GM23338 (cell line): Measurements from ENCODE around the gene CNIH3. TPM values are rescaled to one million over a fixed set of nuclear protein-coding genes. Genes with fewer than 3 reads are reported as not detected.

Experiments used
- ATAC-seq: fragments of 200-7000 bp; cut with Tn5 transposase; 3 replicates; pipeline ENCODE4 v1.9.1; 2020
- DNase-seq: peaks from one replicate; pipeline ENCODE4 v3.0.0-alpha.2; 2015; ENCODE audit warnings: low spot score
- H2AFZ ChIP-seq: fragments of 200-600 bp; sonication (generic); 2 replicates; pipeline ENCODE4 v1.8.0; 2016; ENCODE audit warnings: antibody characterized with exemption, mild to moderate bottlenecking, moderate library complexity
- H3F3A ChIP-seq: fragments of 200-600 bp; sonication (generic); replicated peaks from 2 replicates; pipeline ENCODE4 v1.8.0; 2017; ENCODE audit warnings: antibody characterized with exemption, mixed run types, low read depth
- H3K27ac ChIP-seq: fragments of 200-600 bp; sonication (generic); 2 replicates; pipeline ENCODE4 v1.6.1; 2016; ENCODE audit warnings: low read depth
- H3K27me3 ChIP-seq: fragments of 200-600 bp; sonication (generic); 2 replicates; pipeline ENCODE4 v1.8.0; 2016; ENCODE audit warnings: mild to moderate bottlenecking, mixed run types, moderate library complexity; ENCODE audit not compliant: insufficient read depth
- H3K36me3 ChIP-seq: fragments of 200-600 bp; sonication (generic); 2 replicates; pipeline ENCODE4 v1.8.0; 2016; ENCODE audit warnings: mild to moderate bottlenecking; ENCODE audit not compliant: insufficient read depth
- H3K4me1 ChIP-seq: fragments of 200-600 bp; sonication (generic); 2 replicates; pipeline ENCODE4 v1.8.0; 2016; ENCODE audit warnings: mild to moderate bottlenecking, moderate library complexity; ENCODE audit not compliant: insufficient read depth
- H3K4me2 ChIP-seq: fragments of 200-600 bp; sonication (generic); 2 replicates; pipeline ENCODE4 v1.7.1; 2017; ENCODE audit warnings: mixed run types
- H3K4me3 ChIP-seq: fragments of 200-600 bp; sonication (generic); 2 replicates; pipeline ENCODE4 v1.6.1; 2016; ENCODE audit warnings: mixed run types
- H3K79me2 ChIP-seq: fragments of 200-600 bp; sonication (generic); replicated peaks from 2 replicates; pipeline ENCODE4 v1.8.0; 2017; ENCODE audit warnings: mild to moderate bottlenecking; ENCODE audit not compliant: insufficient read depth
- H3K9me2 ChIP-seq: fragments of 200-600 bp; sonication (generic); 2 replicates; pipeline ENCODE4 v1.8.0; 2017; ENCODE audit not compliant: insufficient read depth
- H4K20me1 ChIP-seq: fragments of 200-600 bp; sonication (generic); replicated peaks from 2 replicates; pipeline ENCODE4 v1.8.0; 2017; ENCODE audit warnings: mild to moderate bottlenecking; ENCODE audit not compliant: insufficient read depth
- H3K27ac Mint-ChIP-seq: 2 replicates; pipeline ENCODE4 v1.8.0; 2020; ENCODE audit warnings: inconsistent platforms, mild to moderate bottlenecking, moderate library complexity, mixed read lengths
- H3K27me3 Mint-ChIP-seq: 3 replicates; pipeline ENCODE4 v1.8.0; 2022; ENCODE audit warnings: low read depth, mild to moderate bottlenecking, moderate library complexity, mixed read lengths, inconsistent platforms; ENCODE audit not compliant: insufficient read depth, poor library complexity
- H3K36me3 Mint-ChIP-seq: 3 replicates; pipeline ENCODE4 v1.8.0; 2021; ENCODE audit warnings: low read depth, mild to moderate bottlenecking, inconsistent platforms, moderate library complexity, mixed read lengths
- H3K4me1 Mint-ChIP-seq: 3 replicates; pipeline ENCODE4 v1.8.0; 2020; ENCODE audit warnings: mild to moderate bottlenecking, inconsistent platforms, mixed read lengths
- H3K4me3 Mint-ChIP-seq: 3 replicates; pipeline ENCODE4 v1.8.0; 2021; ENCODE audit warnings: moderate library complexity, mild to moderate bottlenecking, inconsistent platforms, mixed read lengths
- H3K9me3 Mint-ChIP-seq: 3 replicates; pipeline ENCODE4 v1.8.0; 2020; ENCODE audit warnings: moderate library complexity, mild to moderate bottlenecking, inconsistent platforms, mixed read lengths
- CREB1 ChIP-seq: fragments of 250-450 bp; sonication (Bioruptor Pico); IDR thresholded peaks from 2 replicates; pipeline ENCODE4 v1.5.0; 2020; ENCODE audit warnings: low read depth, mild to moderate bottlenecking, moderate library complexity
- EZH2 ChIP-seq: fragments of 200-600 bp; sonication (generic); IDR thresholded peaks from one replicate; pipeline ENCODE4 v1.8.0; 2017; ENCODE audit warnings: antibody characterized with exemption, mild to moderate bottlenecking, low read depth; ENCODE audit not compliant: unreplicated experiment
- EZH2phosphoT487 ChIP-seq: fragments of 200-600 bp; sonication (generic); IDR thresholded peaks from one replicate; pipeline ENCODE4 v1.8.1; 2018; ENCODE audit warnings: antibody characterized with exemption; ENCODE audit not compliant: unreplicated experiment
- JUNB ChIP-seq: IDR thresholded peaks from one replicate; pipeline ENCODE4 v1.6.1; 2016; ENCODE audit warnings: antibody characterized with exemption; ENCODE audit not compliant: unreplicated experiment
- NANOG ChIP-seq: IDR thresholded peaks from 2 replicates; pipeline ENCODE4 v1.6.1; 2016; ENCODE audit warnings: antibody characterized with exemption, borderline replicate concordance
- POLR2AphosphoS5 ChIP-seq: IDR thresholded peaks from 2 replicates; pipeline ENCODE4 v1.6.1; 2016; ENCODE audit warnings: antibody characterized with exemption, low read depth
- STAT1 ChIP-seq: IDR thresholded peaks from one replicate; pipeline ENCODE4 v1.6.1; 2016; ENCODE audit warnings: antibody characterized with exemption; ENCODE audit not compliant: unreplicated experiment
- ZNF114 ChIP-seq: fragments of 250-450 bp; sonication (Bioruptor Pico); IDR thresholded peaks from 2 replicates; pipeline ENCODE4 v1.5.0; 2020; ENCODE audit warnings: mild to moderate bottlenecking, moderate library complexity
- ZNF331 ChIP-seq: fragments of 250-450 bp; sonication (Bioruptor Pico); IDR thresholded peaks from 2 replicates; pipeline ENCODE4 v1.5.0; 2020; ENCODE audit warnings: low read depth, mild to moderate bottlenecking, moderate library complexity
- polyA plus RNA-seq: library from polyadenylated mRNA; unstranded; fragments of >200 nt; fragmentation: Nextera tagmentation; extraction: Ambion mirVana; gene quantifications from 2 replicates; pipeline ENCODE4 v1.2.1, GENCODE V29; 2016
- total RNA-seq: library from RNA; depleted of rRNA; stranded (reverse); fragments of >200 nt; shearing (Covaris generic); gene quantifications from 2 replicates; pipeline ENCODE4 v1.2.3, GENCODE V29; 2014
- TF ChIP-seq, protein P1 (sequence below): fragments of 250-450 bp; sonication (Bioruptor Pico); IDR thresholded peaks from 2 replicates; pipeline ENCODE4 v1.5.0; 2020; ENCODE audit warnings: mild to moderate bottlenecking, moderate library complexity
- TF ChIP-seq, protein P2 (sequence below): IDR thresholded peaks from 2 replicates; pipeline ENCODE4 v1.6.1; 2016; ENCODE audit warnings: antibody characterized with exemption
- TF ChIP-seq, protein P3 (sequence below), 2 experiments: fragments of 200-600 bp in 1 of 2; sonication (generic) in 1 of 2; conservative IDR thresholded peaks; 2 replicates each; pipeline versions ENCODE4 v1.5.1 to v1.6.1; 2016 to 2017; ENCODE audit warnings: antibody characterized with exemption in 2 of 2, low read depth in 2 of 2, mild to moderate bottlenecking in 2 of 2, moderate library complexity in 1 of 2
- TF ChIP-seq, protein P4 (sequence below): IDR thresholded peaks from one replicate; pipeline ENCODE4 v1.6.1; 2018; ENCODE audit warnings: antibody characterized with exemption; ENCODE audit not compliant: unreplicated experiment

Gene CNIH3
- total and polyA plus RNA-seq, 2 experiments from 2014 or later = 3.6 to 5.1 TPM

DNA sequence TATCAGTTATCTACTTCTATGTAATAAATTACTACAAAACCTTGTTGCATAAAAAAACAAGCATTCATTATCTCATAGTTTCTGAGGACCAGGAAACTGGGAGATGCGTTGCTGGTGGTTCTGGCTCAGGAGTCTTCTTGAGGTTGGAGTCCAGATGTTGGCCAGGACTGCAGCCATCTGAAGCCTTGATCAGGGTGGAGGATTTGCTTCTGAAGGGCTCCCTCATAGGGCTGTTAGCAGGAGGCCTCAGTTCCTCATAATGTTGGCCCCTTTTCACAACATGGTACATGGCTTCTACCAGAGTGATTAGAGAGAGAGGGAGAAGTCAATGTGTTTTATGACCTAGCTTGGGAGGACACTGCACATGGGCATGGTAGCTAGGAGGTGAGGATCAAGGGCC, 137.4 kb downstream of the CNIH3 start:
- Mint-ChIP-seq H3K27ac (no peak overlapping the region), H3K9me3 (no peaks in the 10 kb centered on the region; the same call in 2 of the 3 replicates), H3K36me3 (peaks cover 4% of the 10 kb centered on the region; the same call in 1 of the 3 replicates), H3K4me1 (peaks cover 11% of the 10 kb centered on the region; the same call in 2 of the 3 replicates), H3K27me3 (peaks cover 4% of the 10 kb centered on the region), H3K4me3 (no peak overlapping the region)
- Histone ChIP-seq H3K4me3 (no peak overlapping the region), H3K79me2 (no peaks in the 10 kb centered on the region), H3K36me3 (no peaks in the 10 kb centered on the region), H3K27me3 (no peaks in the 10 kb centered on the region), H3K4me1 (peaks cover 12% of the 10 kb centered on the region), H2AFZ (no peak overlapping the region), H3K27ac (no peak overlapping the region), H3K4me2 (no peak overlapping the region), H4K20me1 (no peaks in the 10 kb centered on the region), H3K9me2 (peaks cover 11% of the 10 kb centered on the region), H3F3A (no peaks in the 10 kb centered on the region)
- TF ChIP-seq CREB1 (CRISPR knock-in tag) (no peak), ZNF331 (CRISPR knock-in tag) (no peak), EZH2 (no peak), JUNB (no peak), ZNF114 (CRISPR knock-in tag) (no peak), POLR2AphosphoS5 (no peak), STAT1 (no peak), NANOG (no peak), EZH2phosphoT487 (no peak)
- TF ChIP-seq, protein P1, sequence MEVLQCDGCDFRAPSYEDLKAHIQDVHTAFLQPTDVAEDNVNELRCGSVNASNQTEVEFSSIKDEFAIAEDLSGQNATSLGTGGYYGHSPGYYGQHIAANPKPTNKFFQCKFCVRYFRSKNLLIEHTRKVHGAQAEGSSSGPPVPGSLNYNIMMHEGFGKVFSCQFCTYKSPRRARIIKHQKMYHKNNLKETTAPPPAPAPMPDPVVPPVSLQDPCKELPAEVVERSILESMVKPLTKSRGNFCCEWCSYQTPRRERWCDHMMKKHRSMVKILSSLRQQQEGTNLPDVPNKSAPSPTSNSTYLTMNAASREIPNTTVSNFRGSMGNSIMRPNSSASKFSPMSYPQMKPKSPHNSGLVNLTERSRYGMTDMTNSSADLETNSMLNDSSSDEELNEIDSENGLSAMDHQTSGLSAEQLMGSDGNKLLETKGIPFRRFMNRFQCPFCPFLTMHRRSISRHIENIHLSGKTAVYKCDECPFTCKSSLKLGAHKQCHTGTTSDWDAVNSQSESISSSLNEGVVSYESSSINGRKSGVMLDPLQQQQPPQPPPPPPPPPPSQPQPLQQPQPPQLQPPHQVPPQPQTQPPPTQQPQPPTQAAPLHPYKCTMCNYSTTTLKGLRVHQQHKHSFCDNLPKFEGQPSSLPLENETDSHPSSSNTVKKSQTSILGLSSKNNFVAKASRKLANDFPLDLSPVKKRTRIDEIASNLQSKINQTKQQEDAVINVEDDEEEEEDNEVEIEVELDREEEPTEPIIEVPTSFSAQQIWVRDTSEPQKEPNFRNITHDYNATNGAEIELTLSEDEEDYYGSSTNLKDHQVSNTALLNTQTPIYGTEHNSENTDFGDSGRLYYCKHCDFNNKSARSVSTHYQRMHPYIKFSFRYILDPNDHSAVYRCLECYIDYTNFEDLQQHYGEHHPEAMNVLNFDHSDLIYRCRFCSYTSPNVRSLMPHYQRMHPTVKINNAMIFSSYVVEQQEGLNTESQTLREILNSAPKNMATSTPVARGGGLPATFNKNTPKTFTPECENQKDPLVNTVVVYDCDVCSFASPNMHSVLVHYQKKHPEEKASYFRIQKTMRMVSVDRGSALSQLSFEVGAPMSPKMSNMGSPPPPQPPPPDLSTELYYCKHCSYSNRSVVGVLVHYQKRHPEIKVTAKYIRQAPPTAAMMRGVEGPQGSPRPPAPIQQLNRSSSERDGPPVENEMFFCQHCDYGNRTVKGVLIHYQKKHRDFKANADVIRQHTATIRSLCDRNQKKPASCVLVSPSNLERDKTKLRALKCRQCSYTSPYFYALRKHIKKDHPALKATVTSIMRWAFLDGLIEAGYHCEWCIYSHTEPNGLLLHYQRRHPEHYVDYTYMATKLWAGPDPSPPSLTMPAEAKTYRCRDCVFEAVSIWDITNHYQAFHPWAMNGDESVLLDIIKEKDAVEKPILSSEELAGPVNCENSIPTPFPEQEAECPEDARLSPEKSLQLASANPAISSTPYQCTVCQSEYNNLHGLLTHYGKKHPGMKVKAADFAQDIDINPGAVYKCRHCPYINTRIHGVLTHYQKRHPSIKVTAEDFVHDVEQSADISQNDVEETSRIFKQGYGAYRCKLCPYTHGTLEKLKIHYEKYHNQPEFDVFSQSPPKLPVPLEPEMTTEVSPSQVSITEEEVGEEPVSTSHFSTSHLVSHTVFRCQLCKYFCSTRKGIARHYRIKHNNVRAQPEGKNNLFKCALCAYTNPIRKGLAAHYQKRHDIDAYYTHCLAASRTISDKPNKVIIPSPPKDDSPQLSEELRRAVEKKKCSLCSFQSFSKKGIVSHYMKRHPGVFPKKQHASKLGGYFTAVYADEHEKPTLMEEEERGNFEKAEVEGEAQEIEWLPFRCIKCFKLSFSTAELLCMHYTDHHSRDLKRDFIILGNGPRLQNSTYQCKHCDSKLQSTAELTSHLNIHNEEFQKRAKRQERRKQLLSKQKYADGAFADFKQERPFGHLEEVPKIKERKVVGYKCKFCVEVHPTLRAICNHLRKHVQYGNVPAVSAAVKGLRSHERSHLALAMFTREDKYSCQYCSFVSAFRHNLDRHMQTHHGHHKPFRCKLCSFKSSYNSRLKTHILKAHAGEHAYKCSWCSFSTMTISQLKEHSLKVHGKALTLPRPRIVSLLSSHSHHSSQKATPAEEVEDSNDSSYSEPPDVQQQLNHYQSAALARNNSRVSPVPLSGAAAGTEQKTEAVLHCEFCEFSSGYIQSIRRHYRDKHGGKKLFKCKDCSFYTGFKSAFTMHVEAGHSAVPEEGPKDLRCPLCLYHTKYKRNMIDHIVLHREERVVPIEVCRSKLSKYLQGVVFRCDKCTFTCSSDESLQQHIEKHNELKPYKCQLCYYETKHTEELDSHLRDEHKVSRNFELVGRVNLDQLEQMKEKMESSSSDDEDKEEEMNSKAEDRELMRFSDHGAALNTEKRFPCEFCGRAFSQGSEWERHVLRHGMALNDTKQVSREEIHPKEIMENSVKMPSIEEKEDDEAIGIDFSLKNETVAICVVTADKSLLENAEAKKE (CRISPR knock-in tag) = no peak
- TF ChIP-seq, protein P2, sequence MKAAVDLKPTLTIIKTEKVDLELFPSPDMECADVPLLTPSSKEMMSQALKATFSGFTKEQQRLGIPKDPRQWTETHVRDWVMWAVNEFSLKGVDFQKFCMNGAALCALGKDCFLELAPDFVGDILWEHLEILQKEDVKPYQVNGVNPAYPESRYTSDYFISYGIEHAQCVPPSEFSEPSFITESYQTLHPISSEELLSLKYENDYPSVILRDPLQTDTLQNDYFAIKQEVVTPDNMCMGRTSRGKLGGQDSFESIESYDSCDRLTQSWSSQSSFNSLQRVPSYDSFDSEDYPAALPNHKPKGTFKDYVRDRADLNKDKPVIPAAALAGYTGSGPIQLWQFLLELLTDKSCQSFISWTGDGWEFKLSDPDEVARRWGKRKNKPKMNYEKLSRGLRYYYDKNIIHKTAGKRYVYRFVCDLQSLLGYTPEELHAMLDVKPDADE = no peak
- TF ChIP-seq, protein P3, sequence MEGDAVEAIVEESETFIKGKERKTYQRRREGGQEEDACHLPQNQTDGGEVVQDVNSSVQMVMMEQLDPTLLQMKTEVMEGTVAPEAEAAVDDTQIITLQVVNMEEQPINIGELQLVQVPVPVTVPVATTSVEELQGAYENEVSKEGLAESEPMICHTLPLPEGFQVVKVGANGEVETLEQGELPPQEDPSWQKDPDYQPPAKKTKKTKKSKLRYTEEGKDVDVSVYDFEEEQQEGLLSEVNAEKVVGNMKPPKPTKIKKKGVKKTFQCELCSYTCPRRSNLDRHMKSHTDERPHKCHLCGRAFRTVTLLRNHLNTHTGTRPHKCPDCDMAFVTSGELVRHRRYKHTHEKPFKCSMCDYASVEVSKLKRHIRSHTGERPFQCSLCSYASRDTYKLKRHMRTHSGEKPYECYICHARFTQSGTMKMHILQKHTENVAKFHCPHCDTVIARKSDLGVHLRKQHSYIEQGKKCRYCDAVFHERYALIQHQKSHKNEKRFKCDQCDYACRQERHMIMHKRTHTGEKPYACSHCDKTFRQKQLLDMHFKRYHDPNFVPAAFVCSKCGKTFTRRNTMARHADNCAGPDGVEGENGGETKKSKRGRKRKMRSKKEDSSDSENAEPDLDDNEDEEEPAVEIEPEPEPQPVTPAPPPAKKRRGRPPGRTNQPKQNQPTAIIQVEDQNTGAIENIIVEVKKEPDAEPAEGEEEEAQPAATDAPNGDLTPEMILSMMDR (conservative IDR thresholded peaks at IDR 0.05; ENCODE audit: low read depth in 2 of 2) = no peak
- TF ChIP-seq, protein P4, sequence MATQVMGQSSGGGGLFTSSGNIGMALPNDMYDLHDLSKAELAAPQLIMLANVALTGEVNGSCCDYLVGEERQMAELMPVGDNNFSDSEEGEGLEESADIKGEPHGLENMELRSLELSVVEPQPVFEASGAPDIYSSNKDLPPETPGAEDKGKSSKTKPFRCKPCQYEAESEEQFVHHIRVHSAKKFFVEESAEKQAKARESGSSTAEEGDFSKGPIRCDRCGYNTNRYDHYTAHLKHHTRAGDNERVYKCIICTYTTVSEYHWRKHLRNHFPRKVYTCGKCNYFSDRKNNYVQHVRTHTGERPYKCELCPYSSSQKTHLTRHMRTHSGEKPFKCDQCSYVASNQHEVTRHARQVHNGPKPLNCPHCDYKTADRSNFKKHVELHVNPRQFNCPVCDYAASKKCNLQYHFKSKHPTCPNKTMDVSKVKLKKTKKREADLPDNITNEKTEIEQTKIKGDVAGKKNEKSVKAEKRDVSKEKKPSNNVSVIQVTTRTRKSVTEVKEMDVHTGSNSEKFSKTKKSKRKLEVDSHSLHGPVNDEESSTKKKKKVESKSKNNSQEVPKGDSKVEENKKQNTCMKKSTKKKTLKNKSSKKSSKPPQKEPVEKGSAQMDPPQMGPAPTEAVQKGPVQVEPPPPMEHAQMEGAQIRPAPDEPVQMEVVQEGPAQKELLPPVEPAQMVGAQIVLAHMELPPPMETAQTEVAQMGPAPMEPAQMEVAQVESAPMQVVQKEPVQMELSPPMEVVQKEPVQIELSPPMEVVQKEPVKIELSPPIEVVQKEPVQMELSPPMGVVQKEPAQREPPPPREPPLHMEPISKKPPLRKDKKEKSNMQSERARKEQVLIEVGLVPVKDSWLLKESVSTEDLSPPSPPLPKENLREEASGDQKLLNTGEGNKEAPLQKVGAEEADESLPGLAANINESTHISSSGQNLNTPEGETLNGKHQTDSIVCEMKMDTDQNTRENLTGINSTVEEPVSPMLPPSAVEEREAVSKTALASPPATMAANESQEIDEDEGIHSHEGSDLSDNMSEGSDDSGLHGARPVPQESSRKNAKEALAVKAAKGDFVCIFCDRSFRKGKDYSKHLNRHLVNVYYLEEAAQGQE = no peak
- ATAC-seq (no peak), DNase-seq (no peak)
